Testis (tissue), 2 donors: ENCODE measurements around the gene SMIM35.

Experiments used
- POLR2A ChIP-seq: fragments of 450-650 bp; IDR thresholded peaks from one replicate; pipeline ENCODE4 v1.6.1; 2017; ENCODE audit warnings: antibody characterized with exemption, mild to moderate bottlenecking, moderate library complexity
- TF ChIP-seq, protein P1 (sequence below), 3 experiments: fragments of 450-650 bp in 2 of 3; fragments of 200-600 bp in 1 of 3; sonication (generic) in 1 of 3; IDR thresholded peaks; one replicate each; pipeline ENCODE4 v1.5.1; 2016 to 2019; ENCODE audit warnings: antibody characterized with exemption in 3 of 3, mild to moderate bottlenecking in 2 of 3, moderate library complexity in 1 of 3

DNA sequence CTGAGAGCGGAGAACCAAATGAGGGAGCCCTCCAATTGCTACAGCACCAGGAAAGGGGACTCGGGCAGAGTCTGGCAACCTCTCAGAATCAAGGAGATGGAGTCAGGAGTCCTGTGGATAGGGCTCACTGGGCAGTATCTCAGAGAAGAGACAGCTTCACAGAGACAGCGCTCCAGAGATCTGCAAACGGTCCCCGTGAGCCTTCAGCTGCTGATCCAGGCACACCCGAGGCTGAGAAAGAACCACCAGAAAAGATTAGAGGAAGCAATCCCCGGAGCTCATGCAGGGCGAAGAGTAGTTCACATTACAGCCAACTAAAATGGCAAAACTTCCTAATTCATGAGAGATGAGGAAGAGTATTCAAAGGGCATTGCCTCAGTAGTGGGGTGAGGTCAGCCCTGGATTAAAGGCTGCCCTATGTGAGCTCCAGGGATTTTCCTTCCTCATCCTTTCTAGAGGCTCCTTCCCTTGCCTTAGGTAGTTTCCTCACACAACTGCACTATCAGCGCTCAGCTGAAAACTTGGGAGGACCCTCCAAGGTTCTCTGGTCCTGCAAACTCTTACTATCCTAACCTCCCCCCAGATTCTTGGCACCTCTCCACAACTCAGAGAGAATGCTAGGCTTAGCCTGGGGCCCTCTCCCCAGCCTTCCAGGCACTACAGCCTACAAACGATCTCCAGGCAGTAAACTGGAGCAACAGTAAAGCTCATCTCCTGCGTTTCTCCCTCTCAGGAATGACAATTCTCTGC lies 42.1 kb upstream of the SMIM35 start:
- TF ChIP-seq, protein P1, sequence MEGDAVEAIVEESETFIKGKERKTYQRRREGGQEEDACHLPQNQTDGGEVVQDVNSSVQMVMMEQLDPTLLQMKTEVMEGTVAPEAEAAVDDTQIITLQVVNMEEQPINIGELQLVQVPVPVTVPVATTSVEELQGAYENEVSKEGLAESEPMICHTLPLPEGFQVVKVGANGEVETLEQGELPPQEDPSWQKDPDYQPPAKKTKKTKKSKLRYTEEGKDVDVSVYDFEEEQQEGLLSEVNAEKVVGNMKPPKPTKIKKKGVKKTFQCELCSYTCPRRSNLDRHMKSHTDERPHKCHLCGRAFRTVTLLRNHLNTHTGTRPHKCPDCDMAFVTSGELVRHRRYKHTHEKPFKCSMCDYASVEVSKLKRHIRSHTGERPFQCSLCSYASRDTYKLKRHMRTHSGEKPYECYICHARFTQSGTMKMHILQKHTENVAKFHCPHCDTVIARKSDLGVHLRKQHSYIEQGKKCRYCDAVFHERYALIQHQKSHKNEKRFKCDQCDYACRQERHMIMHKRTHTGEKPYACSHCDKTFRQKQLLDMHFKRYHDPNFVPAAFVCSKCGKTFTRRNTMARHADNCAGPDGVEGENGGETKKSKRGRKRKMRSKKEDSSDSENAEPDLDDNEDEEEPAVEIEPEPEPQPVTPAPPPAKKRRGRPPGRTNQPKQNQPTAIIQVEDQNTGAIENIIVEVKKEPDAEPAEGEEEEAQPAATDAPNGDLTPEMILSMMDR (IDR thresholded peaks at IDR 0.05) = no peak
- no peak for TF ChIP-seq POLR2A
